ENCODE measurements around the gene ADARB2.

GRCh38 chr10:1344408-1344807 is 392.9 kb downstream of the ADARB2 start:
- TF ChIP-seq CTCF (IDR thresholded peaks at IDR 0.05) = no peak
- no peak for TF ChIP-seq POLR2A (IDR thresholded peaks at IDR 0.05)
